NCI-H2029 treated with DMSO at 0.1 percent for 48 hours (cell line): ENCODE measurements around the gene MYH13.

ENCODE experiments used
- DNase-seq: peaks from one replicate; lab custom pipeline; 2025; lab: John Stamatoyannopoulos, UW

MYH13 gene

DNA sequence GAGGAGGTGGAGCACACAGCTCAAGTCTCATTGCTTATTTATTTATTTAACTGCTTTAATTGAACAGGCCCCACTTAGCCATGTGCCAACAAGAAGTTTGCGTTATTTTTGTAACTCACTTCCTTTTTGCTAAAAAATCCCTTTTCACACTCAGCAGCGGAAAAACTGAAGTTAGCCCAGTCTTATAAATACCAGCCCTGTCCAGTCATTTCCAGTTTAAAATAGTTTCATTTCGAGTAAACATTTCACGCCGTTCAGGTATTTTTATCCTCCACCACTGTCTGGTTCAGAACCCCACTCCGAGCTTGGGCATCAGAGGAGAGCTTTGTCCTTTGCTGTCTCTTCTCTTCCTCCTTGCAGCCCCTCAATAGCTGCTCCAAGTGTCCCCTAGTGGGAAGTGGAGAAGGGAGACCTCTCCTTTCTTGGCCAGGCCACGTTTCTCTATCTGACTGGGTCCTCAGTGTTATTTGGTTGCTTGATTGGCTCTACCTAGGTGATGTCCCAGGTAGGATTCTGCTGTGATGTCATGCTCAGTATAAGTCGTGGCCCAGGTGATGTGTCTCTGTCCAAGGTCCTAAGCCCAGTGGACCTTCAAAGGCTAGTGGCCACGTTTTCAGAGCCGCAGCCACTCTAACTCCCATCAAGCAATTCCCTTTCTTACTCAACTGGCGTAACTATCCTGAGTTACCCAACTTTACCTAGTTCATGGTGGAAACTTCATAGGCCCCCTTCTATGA, 121.4 kb downstream of the MYH13 start:
- no peak for DNase-seq
